HG03108 (cell line): ENCODE data around the gene EHMT2.
A peak's percentile ranks its signal among the peaks of the same experiment; 100 is the strongest.
"Not testable (repeated sequence)": the region's sequence is repeated elsewhere in the genome, so short reads cannot be mapped to it uniquely, and the experiment has no call there.

Source experiments
- ATAC-seq: cut with Tn5 transposase; IDR thresholded peaks from one replicate; pipeline ENCODE4 v1.9.1; 2021; ENCODE audit warnings: moderate library complexity; ENCODE audit not compliant: unreplicated experiment

EHMT2 gene

GRCh38 chr6:31874084-31874670 is 23.3 kb downstream of the EHMT2 start:
- ATAC-seq, result no peak

- ATAC-seq, result no peak
Measured at GRCh38 chr6:31871046-31871659, 26.3 kb downstream of the EHMT2 start.

GRCh38 chr6:31870385-31870921 is 27.0 kb downstream of the EHMT2 start:
- ATAC-seq, result no peak

- ATAC-seq, result no peak
Measured at GRCh38 chr6:31869343-31869742, 28.2 kb downstream of the EHMT2 start.

- ATAC-seq, result not testable (repeated sequence)
Measured at GRCh38 chr6:31868658-31868971, 28.9 kb downstream of the EHMT2 start.

GRCh38 chr6:31865205-31866118 is 32.0 kb downstream of the EHMT2 start:
- ATAC-seq, result no peak

GRCh38 chr6:31864818-31865204 is 32.7 kb downstream of the EHMT2 start:
- no peak for ATAC-seq

- not testable (repeated sequence) for ATAC-seq
Measured at GRCh38 chr6:31864123-31864562, 33.4 kb downstream of the EHMT2 start.

GRCh38 chr6:31862344-31863235 is 34.9 kb downstream of the EHMT2 start, which contains the start of gene NEU1:
TSS of gene NEU1 (minus strand) at chr6:31862821. CDS start at chr6:31862776, 45 bp downstream.
- ATAC-seq, result peak; percentile 95

- no peak for ATAC-seq
Measured at GRCh38 chr6:31861919-31862343, 35.6 kb downstream of the EHMT2 start.

GRCh38 chr6:31861150-31861549 is 36.3 kb downstream of the EHMT2 start:
- no peak for ATAC-seq

GRCh38 chr6:31860349-31860748 is 37.1 kb downstream of the EHMT2 start:
- ATAC-seq, result no peak

GRCh38 chr6:31859923-31860322 is 37.6 kb downstream of the EHMT2 start:
- ATAC-seq, result no peak

GRCh38 chr6:31858707-31859106 is 38.8 kb downstream of the EHMT2 start:
- no peak for ATAC-seq

- ATAC-seq, result not testable (repeated sequence)
Measured at GRCh38 chr6:31857774-31858173, 39.7 kb downstream of the EHMT2 start.

GRCh38 chr6:31851980-31852718 is 45.3 kb downstream of the EHMT2 start:
- not testable (repeated sequence) for ATAC-seq

- ATAC-seq, result no peak
Measured at GRCh38 chr6:31851485-31851832, 46.0 kb downstream of the EHMT2 start.

- no peak for ATAC-seq
Measured at GRCh38 chr6:31850765-31851484, 46.6 kb downstream of the EHMT2 start.

- ATAC-seq, result no peak
Measured at GRCh38 chr6:31847276-31847978, 50.1 kb downstream of the EHMT2 start.
